H1 (cell line): ENCODE data around the gene RIMBP2. TPM values are rescaled to one million over a fixed set of nuclear protein-coding genes. Genes with fewer than 3 reads are reported as not detected.

Experiments used
- CTCF ChIA-PET: fragments of 300-600 bp; sonication (Branson Sonifier 250); formaldehyde crosslinking; loops from one replicate; lab custom pipeline; 2021; ENCODE audit not compliant: partially characterized antibody; lab: Charles Lee
- POLR2A ChIA-PET: fragments of 300-600 bp; sonication (Branson Sonifier 250); formaldehyde crosslinking; loops from one replicate; lab custom pipeline; 2021; ENCODE audit warnings: inconsistent platforms; ENCODE audit not compliant: partially characterized antibody; lab: Charles Lee
- DNase-seq, 2 experiments: peaks; one replicate each; pipeline versions ENCODE4 v3.0.0 to v3.0.0-alpha.2; 2010 to 2022; ENCODE audit warnings: low spot score in 2 of 2, low read depth in 1 of 2, mixed read lengths in 1 of 2
- FAIRE-seq: peaks from 2 replicates; lab custom pipeline; 2011; peaks lifted over from hg19 to GRCh38; lab: Jason Lieb, UNC
- H2AFZ ChIP-seq: 2 replicates; pipeline ENCODE4 v1.8.1; 2012; ENCODE audit warnings: low read length, inconsistent platforms
- H2AK5ac ChIP-seq: 2 replicates; pipeline ENCODE4 v1.6.1; 2013; ENCODE audit warnings: low read depth, low read length
- H2BK120ac ChIP-seq: replicated peaks from 2 replicates; pipeline ENCODE3; 2013; ENCODE audit warnings: low read depth, low read length, inconsistent platforms
- H2BK12ac ChIP-seq: 2 replicates; pipeline ENCODE4 v1.6.1; 2013; ENCODE audit warnings: low read depth, low read length
- H2BK15ac ChIP-seq: 2 replicates; pipeline ENCODE4 v1.6.1; 2013; ENCODE audit warnings: low read length
- H2BK20ac ChIP-seq: 2 replicates; pipeline ENCODE4 v1.6.1; 2013; ENCODE audit warnings: low read length
- H2BK5ac ChIP-seq: 2 replicates; pipeline ENCODE4 v1.6.1; 2013; ENCODE audit warnings: low read depth, low read length
- H3K14ac ChIP-seq: 2 replicates; pipeline ENCODE4 v1.6.1; 2013; ENCODE audit warnings: inconsistent platforms; ENCODE audit not compliant: insufficient read length
- H3K18ac ChIP-seq: 2 replicates; pipeline ENCODE4 v1.6.1; 2013; ENCODE audit warnings: low read length; ENCODE audit errors: extremely low read depth
- H3K23ac ChIP-seq: 2 replicates; pipeline ENCODE4 v1.6.1; 2013; ENCODE audit warnings: inconsistent platforms; ENCODE audit not compliant: insufficient read length
- H3K23me2 ChIP-seq: 2 replicates; pipeline ENCODE4 v1.6.1; 2013; ENCODE audit warnings: low read depth, low read length
- H3K27ac ChIP-seq: 2 replicates; pipeline ENCODE4 v1.6.1; 2011; ENCODE audit warnings: low read depth, low read length, inconsistent platforms
- H3K27me3 ChIP-seq, 4 experiments: replicated peaks in 1 of 4; 1 replicate in 1 of 4; 2 replicates in 3 of 4; pipeline versions ENCODE4 v1.6.1 to v1.8.1; 2011 to 2013; ENCODE audit warnings: low read length in 3 of 4, mild to moderate bottlenecking in 3 of 4, inconsistent platforms in 2 of 4, mixed read lengths in 2 of 4, moderate library complexity in 1 of 4; ENCODE audit not compliant: control insufficient read depth in 3 of 4, insufficient read depth in 3 of 4; ENCODE audit errors: extremely low read depth in 1 of 4
- H3K36me3 ChIP-seq, 4 experiments: 2 replicates each; pipeline versions ENCODE4 v1.6.1 to v1.8.1; 2011 to 2013; ENCODE audit warnings: mild to moderate bottlenecking in 4 of 4, low read length in 3 of 4, moderate library complexity in 2 of 4, control low read depth in 1 of 4, inconsistent platforms in 1 of 4; ENCODE audit not compliant: insufficient read depth in 4 of 4, control insufficient read depth in 2 of 4
- H3K4ac ChIP-seq: replicated peaks from 2 replicates; pipeline ENCODE3; 2013; ENCODE audit warnings: low read length, low read depth, mixed read lengths, inconsistent platforms; ENCODE audit not compliant: insufficient read length
- H3K4me1 ChIP-seq, 4 experiments: replicated peaks in 1 of 4; 1 replicate in 1 of 4; 2 replicates in 3 of 4; pipeline versions ENCODE4 v1.6.1 to v1.8.1; 2011 to 2013; ENCODE audit warnings: low read length in 3 of 4, inconsistent platforms in 2 of 4, mixed read lengths in 1 of 4; ENCODE audit not compliant: insufficient read depth in 4 of 4, control insufficient read depth in 3 of 4
- H3K4me2 ChIP-seq, 2 experiments: 2 replicates each; pipeline versions ENCODE4 v1.6.1 to v1.8.1; 2011 to 2013; ENCODE audit warnings: low read depth in 2 of 2, low read length in 2 of 2, control low read depth in 1 of 2, inconsistent platforms in 1 of 2, mild to moderate bottlenecking in 1 of 2; ENCODE audit not compliant: insufficient read depth in 1 of 2
- H3K4me3 ChIP-seq, 4 experiments: fragments of 200-600, 300-600 bp in 1 of 4; sonication (generic), shearing (Covaris generic), sonication (Bioruptor Twin) in 1 of 4; 2 replicates each; pipeline versions ENCODE4 v1.5.1 to v1.8.1; 2011 to 2016; ENCODE audit warnings: low read length in 4 of 4, low read depth in 3 of 4, control low read depth in 2 of 4, inconsistent platforms in 2 of 4, mild to moderate bottlenecking in 2 of 4, mixed read lengths in 1 of 4, moderate library complexity in 1 of 4; ENCODE audit not compliant: insufficient read depth in 2 of 4; ENCODE audit errors: extremely low read depth in 1 of 4
- H3K56ac ChIP-seq: replicated peaks from 2 replicates; pipeline ENCODE3; 2013; ENCODE audit warnings: low read depth, mild to moderate bottlenecking, mixed read lengths, low read length, inconsistent platforms; ENCODE audit not compliant: insufficient read length
- H3K79me1 ChIP-seq: 2 replicates; pipeline ENCODE4 v1.6.1; 2013; ENCODE audit warnings: low read depth, low read length, control low read depth
- H3K79me2 ChIP-seq, 2 experiments: 2 replicates each; pipeline versions ENCODE4 v1.6.1 to v1.8.1; 2012 to 2013; ENCODE audit warnings: low read length in 2 of 2, mild to moderate bottlenecking in 2 of 2, inconsistent platforms in 1 of 2; ENCODE audit not compliant: insufficient read depth in 2 of 2, control insufficient read depth in 1 of 2
- H3K9ac ChIP-seq, 4 experiments: replicated peaks in 1 of 4; 1 replicate in 1 of 4; 2 replicates in 3 of 4; pipeline versions ENCODE4 v1.6.1 to v1.8.1; 2011 to 2013; ENCODE audit warnings: low read depth in 3 of 4, low read length in 3 of 4, control low read depth in 2 of 4, mild to moderate bottlenecking in 2 of 4, moderate library complexity in 2 of 4, inconsistent platforms in 1 of 4; ENCODE audit errors: extremely low read depth in 1 of 4
- H3K9me3 ChIP-seq, 2 experiments: 2 replicates each; pipeline versions ENCODE4 v1.6.1 to v1.8.1; 2012 to 2013; ENCODE audit warnings: mild to moderate bottlenecking in 2 of 2, moderate library complexity in 2 of 2, control low read depth in 1 of 2, inconsistent platforms in 1 of 2, low read depth in 1 of 2, low read length in 1 of 2, mixed read lengths in 1 of 2; ENCODE audit not compliant: insufficient read depth in 2 of 2
- H4K20me1 ChIP-seq, 2 experiments: replicated peaks in 1 of 2; 2 replicates each; pipeline versions ENCODE3 to v1.8.1; 2011 to 2013; ENCODE audit warnings: inconsistent platforms in 2 of 2, low read length in 2 of 2, mild to moderate bottlenecking in 1 of 2; ENCODE audit not compliant: insufficient read depth in 2 of 2, control insufficient read depth in 1 of 2
- H4K5ac ChIP-seq: 2 replicates; pipeline ENCODE4 v1.6.1; 2013; ENCODE audit warnings: low read length, low read depth, mixed read lengths, inconsistent platforms; ENCODE audit not compliant: insufficient read length
- H4K8ac ChIP-seq: 2 replicates; pipeline ENCODE4 v1.8.0; 2013; ENCODE audit warnings: mild to moderate bottlenecking, moderate library complexity, low read length, inconsistent platforms; ENCODE audit not compliant: insufficient read depth; ENCODE audit errors: extremely low read depth
- H4K91ac ChIP-seq: replicated peaks from 2 replicates; pipeline ENCODE3; 2013; ENCODE audit warnings: low read length, mixed read lengths, inconsistent platforms; ENCODE audit not compliant: insufficient read length
- KDM4A ChIP-seq: IDR thresholded peaks from one replicate; pipeline ENCODE4 v1.7.1; 2012; ENCODE audit warnings: low read depth, mild to moderate bottlenecking, moderate library complexity, low read length, inconsistent platforms; ENCODE audit not compliant: severe bottlenecking
- NRF1 ChIP-seq: IDR thresholded peaks from 2 replicates; pipeline ENCODE4 v1.6.1; 2011; ENCODE audit warnings: mild to moderate bottlenecking, low read depth, low read length, improper control_type of control experiment
- TEAD4 ChIP-seq: IDR thresholded peaks from 2 replicates; pipeline ENCODE4 v1.6.1; 2012; ENCODE audit warnings: low read depth, low read length, inconsistent platforms, mixed read lengths
- WGBS, 2 experiments: shearing (Covaris generic) in 1 of 2; methylation state at CpG; one replicate each; pipeline versions ENCODE4 v1.1.6 to v1.1.7; 2013 to 2015; ENCODE audit warnings: low lambda C conversion rate in 2 of 2, mixed read lengths in 2 of 2, inconsistent platforms in 1 of 2, low coverage in 1 of 2, missing lambda C conversion rate in 1 of 2; ENCODE audit not compliant: insufficient replicate concordance in 2 of 2, insufficient coverage in 1 of 2, insufficient read length in 1 of 2; ENCODE audit errors: extremely low coverage in 1 of 2, missing lambda C conversion rate in 1 of 2; 5-methylcytosine and 5-hydroxymethylcytosine counted together
- polyA plus RNA-seq, 7 experiments: library from polyadenylated mRNA; depleted of rRNA in 3 of 7; stranded (reverse) in 5 of 7; unstranded in 2 of 7; fragments of >200 nt in 5 of 7; fragments of 200-250 nt in 2 of 7; gene quantifications; 1 replicate in 5 of 7; 2 replicates in 1 of 7; 4 replicates in 1 of 7; pipeline versions ENCODE4 v1.2.1 to v1.2.3, GENCODE V29; 2011 to 2013; ENCODE audit warnings: missing spikeins in 2 of 7, mixed read lengths in 2 of 7
- total RNA-seq: library from RNA; stranded (reverse); fragmentation: NEBNext Ultra II Directional; extraction: Animal tissue kit (Norgen Biotek cat#: 25700); gene quantifications from 2 replicates; pipeline ENCODE4 v1.2.1, GENCODE V29; 2021
- TF ChIP-seq, protein P1 (sequence below), 3 experiments: IDR thresholded peaks; 1 replicate in 2 of 3; 2 replicates in 1 of 3; pipeline versions ENCODE4 v1.5.1 to v1.6.1; 2011; ENCODE audit warnings: low read length in 3 of 3, mild to moderate bottlenecking in 3 of 3, inconsistent platforms in 2 of 3, low read depth in 1 of 3, moderate library complexity in 1 of 3; ENCODE audit not compliant: insufficient read depth in 1 of 3; ENCODE audit errors: control extremely low read depth in 1 of 3

Gene RIMBP2
- total and polyA plus RNA-seq, 2 of the 8 experiments (the other 6 are each of a cell fraction or from before 2014, with no cell fraction given): 0.18 to 0.65 TPM

- Histone ChIP-seq H3K4me3 (no peak overlapping the region), H3K14ac (no peak overlapping the region), H2BK5ac (no peak overlapping the region), H2BK15ac (no peak overlapping the region), H3K9me3 (peaks cover 0 to 2% of the 10 kb centered on the region in 2 experiments; a peak in 1 of 4 replicates), H2BK12ac (no peak overlapping the region), H4K8ac (no peak overlapping the region), H3K23me2 (no peaks in the 10 kb centered on the region), H3K79me2 (no peaks in the 10 kb centered on the region), H3K56ac (no peak overlapping the region), H3K4ac (no peak overlapping the region), H3K79me1 (no peaks in the 10 kb centered on the region), H2AFZ (no peak overlapping the region), H3K18ac (no peak overlapping the region), H2AK5ac (no peak overlapping the region), H4K20me1 (no peaks in the 10 kb centered on the region), H3K27me3 (no peaks in the 10 kb centered on the region; a peak in 1 of 7 replicates), H4K5ac (no peak overlapping the region), H2BK120ac (no peak overlapping the region), H3K36me3 (no peaks in the 10 kb centered on the region), H4K91ac (no peak overlapping the region), H3K4me2 (no peak overlapping the region), H3K4me1 (peaks cover 3 to 4% (median 4%) of the 10 kb centered on the region in 4 experiments; a peak in 5 of 7 replicates), H3K27ac (no peak overlapping the region), H3K23ac (no peak overlapping the region), H3K9ac (no peak overlapping the region), H2BK20ac (no peak overlapping the region)
- no peak for FAIRE-seq
- no peak for TF ChIP-seq KDM4A
- TF ChIP-seq, protein P1, sequence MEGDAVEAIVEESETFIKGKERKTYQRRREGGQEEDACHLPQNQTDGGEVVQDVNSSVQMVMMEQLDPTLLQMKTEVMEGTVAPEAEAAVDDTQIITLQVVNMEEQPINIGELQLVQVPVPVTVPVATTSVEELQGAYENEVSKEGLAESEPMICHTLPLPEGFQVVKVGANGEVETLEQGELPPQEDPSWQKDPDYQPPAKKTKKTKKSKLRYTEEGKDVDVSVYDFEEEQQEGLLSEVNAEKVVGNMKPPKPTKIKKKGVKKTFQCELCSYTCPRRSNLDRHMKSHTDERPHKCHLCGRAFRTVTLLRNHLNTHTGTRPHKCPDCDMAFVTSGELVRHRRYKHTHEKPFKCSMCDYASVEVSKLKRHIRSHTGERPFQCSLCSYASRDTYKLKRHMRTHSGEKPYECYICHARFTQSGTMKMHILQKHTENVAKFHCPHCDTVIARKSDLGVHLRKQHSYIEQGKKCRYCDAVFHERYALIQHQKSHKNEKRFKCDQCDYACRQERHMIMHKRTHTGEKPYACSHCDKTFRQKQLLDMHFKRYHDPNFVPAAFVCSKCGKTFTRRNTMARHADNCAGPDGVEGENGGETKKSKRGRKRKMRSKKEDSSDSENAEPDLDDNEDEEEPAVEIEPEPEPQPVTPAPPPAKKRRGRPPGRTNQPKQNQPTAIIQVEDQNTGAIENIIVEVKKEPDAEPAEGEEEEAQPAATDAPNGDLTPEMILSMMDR (IDR thresholded peaks at IDR 0.05; ENCODE audit: control extremely low read depth in 1 of 3, insufficient read depth in 1 of 3, low read depth in 1 of 3, low read length in 3 of 3): no peak
- no peak for TF ChIP-seq TEAD4
- TF ChIP-seq NRF1: no peak
- no peak for DNase-seq
- ChIA-PET CTCF (no interaction called here), POLR2A (no interaction called here)
- 91% methylated on average over 4 of the region's 4 CpGs; no CpG with 5 or more reads in 1 of the 2 experiments for WGBS, 2 experiments
Observed at GRCh38 chr12:130655010-130655409, 61.1 kb downstream of the RIMBP2 start.
